ENCODE measurements around the gene MYMX.
"Not testable (repeated sequence)": the region's sequence is repeated elsewhere in the genome, so short reads cannot be mapped to it uniquely, and the experiment has no call there.

The MYMX gene

GRCh38 chr6:44179072-44179536 is 37.6 kb upstream of the MYMX start:
- no peak overlapping the region for H3K27ac Mint-ChIP-seq
- DNase-seq, result no peak
- no peak overlapping the region for H3K4me3 Mint-ChIP-seq
- no peaks in the 10 kb centered on the region for H3K9me3 Mint-ChIP-seq
- TF ChIP-seq CTCF (IDR thresholded peaks at IDR 0.05), result no peak
- H3K27me3 Mint-ChIP-seq (ENCODE audit: low read depth, poor library complexity), result peaks cover 9% of the 10 kb centered on the region
- H3K36me3 Mint-ChIP-seq (ENCODE audit: low read depth), result no peaks in the 10 kb centered on the region
- peaks cover 18% of the 10 kb centered on the region for H3K4me1 Mint-ChIP-seq

GRCh38 chr6:44179648-44180047 is 37.1 kb upstream of the MYMX start:
- peaks cover 18% of the 10 kb centered on the region for H3K4me1 Mint-ChIP-seq
- TF ChIP-seq CTCF (IDR thresholded peaks at IDR 0.05), result no peak
- no peak overlapping the region for H3K4me3 Mint-ChIP-seq
- H3K27me3 Mint-ChIP-seq (ENCODE audit: low read depth, poor library complexity), result peaks cover 9% of the 10 kb centered on the region
- H3K9me3 Mint-ChIP-seq, result no peaks in the 10 kb centered on the region
- no peaks in the 10 kb centered on the region for H3K36me3 Mint-ChIP-seq (ENCODE audit: low read depth)
- no peak for DNase-seq
- no peak overlapping the region for H3K27ac Mint-ChIP-seq

GRCh38 chr6:44180406-44180805 is 36.3 kb upstream of the MYMX start:
- Mint-ChIP-seq H3K27ac (no peak overlapping the region), H3K27me3 (ENCODE audit: low read depth, poor library complexity) (peaks cover 9% of the 10 kb centered on the region), H3K36me3 (ENCODE audit: low read depth) (no peaks in the 10 kb centered on the region), H3K4me1 (peaks cover 22% of the 10 kb centered on the region), H3K4me3 (no peak overlapping the region), H3K9me3 (no peaks in the 10 kb centered on the region)
- DNase-seq, result no peak
- no peak for TF ChIP-seq CTCF (IDR thresholded peaks at IDR 0.05)

- H3K4me3 Mint-ChIP-seq, result no peak overlapping the region
- DNase-seq, result no peak
- H3K4me1 Mint-ChIP-seq, result peaks cover 25% of the 10 kb centered on the region
- TF ChIP-seq CTCF (IDR thresholded peaks at IDR 0.05), result no peak
- H3K27me3 Mint-ChIP-seq (ENCODE audit: low read depth, poor library complexity), result peaks cover 9% of the 10 kb centered on the region
- H3K36me3 Mint-ChIP-seq (ENCODE audit: low read depth), result no peaks in the 10 kb centered on the region
- H3K27ac Mint-ChIP-seq, result no peak overlapping the region
- no peaks in the 10 kb centered on the region for H3K9me3 Mint-ChIP-seq
Observed at GRCh38 chr6:44180886-44181285, 35.8 kb upstream of the MYMX start.

- H3K9me3 Mint-ChIP-seq; H3K36me3 Mint-ChIP-seq (ENCODE audit: low read depth); H3K27ac Mint-ChIP-seq; H3K27me3 Mint-ChIP-seq (ENCODE audit: low read depth, poor library complexity); DNase-seq; H3K4me3 Mint-ChIP-seq: not testable (repeated sequence)
- peaks cover 25% of the 10 kb centered on the region for H3K4me1 Mint-ChIP-seq
Observed at GRCh38 chr6:44181784-44182183, 34.9 kb upstream of the MYMX start.

- Mint-ChIP-seq H3K4me1 (peaks cover 25% of the 10 kb centered on the region), H3K27ac (no peak overlapping the region), H3K27me3 (ENCODE audit: low read depth, poor library complexity) (peaks cover 14% of the 10 kb centered on the region), H3K4me3 (no peak overlapping the region), H3K9me3 (no peaks in the 10 kb centered on the region), H3K36me3 (ENCODE audit: low read depth) (no peaks in the 10 kb centered on the region)
- no peak for DNase-seq
- TF ChIP-seq CTCF (IDR thresholded peaks at IDR 0.05), result no peak
Observed at GRCh38 chr6:44182911-44183390, 33.8 kb upstream of the MYMX start.
